Measurements from ENCODE around the gene ST3GAL3.

The ST3GAL3 gene

GRCh38 chr1:43925846-43926245, 218.5 kb downstream of the ST3GAL3 start:
- DNase-seq = no peak

- no peak for DNase-seq
Measured at GRCh38 chr1:43930168-43930948, 223.0 kb downstream of the ST3GAL3 start.

GRCh38 chr1:43930949-43931275, 223.6 kb downstream of the ST3GAL3 start:
- DNase-seq = no peak

- DNase-seq = no peak
Measured at GRCh38 chr1:43931711-43932660, 224.7 kb downstream of the ST3GAL3 start.

- DNase-seq = no peak
Measured at GRCh38 chr1:43932786-43933385, 225.6 kb downstream of the ST3GAL3 start.

GRCh38 chr1:43933386-43934100, 226.2 kb downstream of the ST3GAL3 start, which contains the start of gene ARTN:
TSS of gene ARTN (plus strand) at chr1:43933801. CDS start at chr1:43935657, 1,856 bp downstream.
- no peak for DNase-seq

- peak; percentile 56 for DNase-seq
Measured at GRCh38 chr1:43934101-43934985, 227.0 kb downstream of the ST3GAL3 start.

- no peak for DNase-seq
Measured at GRCh38 chr1:43934986-43935324, 227.6 kb downstream of the ST3GAL3 start.

GRCh38 chr1:43935711-43936427, 228.5 kb downstream of the ST3GAL3 start:
- DNase-seq = no peak

- no peak for DNase-seq
Measured at GRCh38 chr1:43936431-43937151, 229.3 kb downstream of the ST3GAL3 start.

- no peak for DNase-seq
Measured at GRCh38 chr1:43937179-43937865, 230.0 kb downstream of the ST3GAL3 start.

- no peak for DNase-seq
Measured at GRCh38 chr1:43938383-43938782, 231.0 kb downstream of the ST3GAL3 start.

- no peak for DNase-seq
Measured at GRCh38 chr1:43938892-43939587, 231.7 kb downstream of the ST3GAL3 start.

GRCh38 chr1:43942411-43942810, 235.1 kb downstream of the ST3GAL3 start:
- DNase-seq = no peak

GRCh38 chr1:43944860-43945259, 237.5 kb downstream of the ST3GAL3 start:
- DNase-seq = no peak

GRCh38 chr1:43945674-43946235, 238.4 kb downstream of the ST3GAL3 start:
- no peak for DNase-seq

- peak; percentile 94 for DNase-seq
Measured at GRCh38 chr1:43946236-43947060, 239.1 kb downstream of the ST3GAL3 start, which contains the start of gene IPO13. TSS of gene IPO13 (plus strand) at chr1:43946950. CDS start at chr1:43947601, 651 bp downstream.
